BJ (cell line): ENCODE measurements around the gene NAA50. TPM values are rescaled to one million over a fixed set of nuclear protein-coding genes. Genes with fewer than 3 reads are reported as not detected.

ENCODE experiments used
- CTCF ChIA-PET: fragments of 350-600 bp; formaldehyde crosslinking; extraction: SDS; loops from one replicate; lab custom pipeline; 2021; ENCODE audit warnings: antibody characterized with exemption, inconsistent platforms; lab: Yijun Ruan, JAX
- POLR2A ChIA-PET: fragments of 300-600 bp; sonication (Branson Sonifier 250); formaldehyde crosslinking; extraction: SDS; loops from one replicate; lab custom pipeline; 2021; ENCODE audit warnings: antibody characterized with exemption; lab: Charles Lee
- DNase-seq: peaks from one replicate; pipeline ENCODE4 v3.0.0-alpha.2; 2011; ENCODE audit warnings: low read depth
- H3K27me3 ChIP-seq: 2 replicates; pipeline ENCODE4 v1.6.0; 2011; ENCODE audit warnings: low read length; ENCODE audit not compliant: control insufficient read depth, insufficient read depth
- H3K36me3 ChIP-seq: 2 replicates; pipeline ENCODE4 v1.5.1; 2011; ENCODE audit warnings: low read length; ENCODE audit not compliant: control insufficient read depth, insufficient read depth
- H3K4me3 ChIP-seq: 2 replicates; pipeline ENCODE4 v1.5.1; 2011; ENCODE audit warnings: low read depth, mild to moderate bottlenecking, control low read depth, low read length
- polyA minus RNA-seq: library from RNA; depleted of rRNA, polyadenylated mRNA; stranded (reverse); fragments of >200 nt; gene quantifications from 2 replicates; pipeline ENCODE4 v1.2.3, GENCODE V29; 2011; rRNA and poly(A)+ RNA removed
- polyA plus RNA-seq: library from polyadenylated mRNA; depleted of rRNA; stranded (reverse); fragments of >200 nt; gene quantifications from 2 replicates; pipeline ENCODE4 v1.2.3, GENCODE V29; 2011; rRNA removed
- TF ChIP-seq, protein P1 (sequence below): IDR thresholded peaks from 2 replicates; pipeline ENCODE4 v1.5.1; 2011; ENCODE audit warnings: low read depth, mild to moderate bottlenecking, control low read depth, inconsistent platforms, low read length, moderate library complexity; ENCODE audit not compliant: insufficient read depth

The NAA50 gene
- polyA plus RNA-seq (32.0 and 71.8 TPM in 2 replicates), polyA minus RNA-seq (18.7 and 19.8 TPM in 2 replicates)

- ChIA-PET CTCF (interaction anchor here (0.6 to 4.1 kb wide), 23 partner anchors 10 to 530 kb away, joined by 3 to 29 read pairs (median 3); partner anchors contain the start of gene GRAMD1C), POLR2A (interaction anchor here (0.6 to 0.7 kb wide), 4 partner anchors 87 to 647 kb away, joined by 3 to 15 read pairs (median 4); partner anchors contain the start of gene SPICE1)
- Histone ChIP-seq H3K4me3 (peak within 1 kb of the TSS; percentile 87), H3K27me3 (no peaks in the 10 kb centered on the region), H3K36me3 (no peaks in the 10 kb centered on the region)
- peak; percentile 54 for DNase-seq
- TF ChIP-seq, protein P1, sequence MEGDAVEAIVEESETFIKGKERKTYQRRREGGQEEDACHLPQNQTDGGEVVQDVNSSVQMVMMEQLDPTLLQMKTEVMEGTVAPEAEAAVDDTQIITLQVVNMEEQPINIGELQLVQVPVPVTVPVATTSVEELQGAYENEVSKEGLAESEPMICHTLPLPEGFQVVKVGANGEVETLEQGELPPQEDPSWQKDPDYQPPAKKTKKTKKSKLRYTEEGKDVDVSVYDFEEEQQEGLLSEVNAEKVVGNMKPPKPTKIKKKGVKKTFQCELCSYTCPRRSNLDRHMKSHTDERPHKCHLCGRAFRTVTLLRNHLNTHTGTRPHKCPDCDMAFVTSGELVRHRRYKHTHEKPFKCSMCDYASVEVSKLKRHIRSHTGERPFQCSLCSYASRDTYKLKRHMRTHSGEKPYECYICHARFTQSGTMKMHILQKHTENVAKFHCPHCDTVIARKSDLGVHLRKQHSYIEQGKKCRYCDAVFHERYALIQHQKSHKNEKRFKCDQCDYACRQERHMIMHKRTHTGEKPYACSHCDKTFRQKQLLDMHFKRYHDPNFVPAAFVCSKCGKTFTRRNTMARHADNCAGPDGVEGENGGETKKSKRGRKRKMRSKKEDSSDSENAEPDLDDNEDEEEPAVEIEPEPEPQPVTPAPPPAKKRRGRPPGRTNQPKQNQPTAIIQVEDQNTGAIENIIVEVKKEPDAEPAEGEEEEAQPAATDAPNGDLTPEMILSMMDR, result peak; percentile 53
Measured at GRCh38 chr3:113745756-113746547, at the start of gene NAA50. TSS of gene NAA50 (minus strand) at chr3:113746249. CDS start at chr3:113745949, 300 bp downstream.

- ChIA-PET CTCF (interaction anchor here (0.9 to 1.5 kb wide), 2 partner anchors 17 to 26 kb away, joined by 4 to 6 read pairs; no protein-coding TSS in a partner anchor), POLR2A (no interaction called here)
- Histone ChIP-seq H3K27me3 (no peaks in the 10 kb centered on the region), H3K36me3 (no peaks in the 10 kb centered on the region), H3K4me3 (no peak overlapping the region)
- TF ChIP-seq, protein P1, result no peak
- DNase-seq, result no peak
Measured at GRCh38 chr3:113795693-113796092, 49.6 kb upstream of the NAA50 start.

GRCh38 chr3:113794526-113794925, 48.5 kb upstream of the NAA50 start:
- TF ChIP-seq, protein P1, result no peak
- CTCF ChIA-PET, result interaction anchor here (1.2 kb wide), 1 partner anchor 50 kb away, joined by 4 read pairs; no protein-coding TSS in a partner anchor

DNA sequence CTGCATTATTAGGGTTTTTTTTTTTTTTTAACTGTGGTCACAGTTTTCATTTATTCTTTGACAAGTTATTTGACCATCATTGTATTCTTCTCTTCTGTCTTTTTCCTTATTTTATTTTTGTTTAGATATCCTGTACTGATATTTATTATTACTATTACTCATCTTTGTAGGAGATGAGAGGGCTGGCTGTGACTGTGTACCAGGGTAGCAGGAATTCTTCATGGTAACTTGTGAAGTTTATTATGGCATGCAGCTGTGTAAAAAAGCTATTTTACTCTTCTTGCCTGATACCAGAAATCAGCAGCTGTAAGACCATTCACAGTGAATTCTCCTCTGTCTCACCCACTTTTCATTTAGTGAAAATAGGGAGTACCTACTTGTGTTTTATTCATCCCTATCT, 45.3 kb upstream of the NAA50 start:
- TF ChIP-seq, protein P1, result no peak
- ChIA-PET POLR2A (no interaction called here), CTCF (interaction anchor here (1.3 kb wide), 1 partner anchor 47 kb away, joined by 8 read pairs; no protein-coding TSS in a partner anchor)
- DNase-seq, result no peak
- no peak overlapping the region for H3K4me3 ChIP-seq
- H3K27me3 ChIP-seq, result no peaks in the 10 kb centered on the region
- H3K36me3 ChIP-seq, result no peaks in the 10 kb centered on the region; the same call in 1 of the 2 replicates

More at GRCh38 chr3:113794526-113794925, 48.5 kb upstream of the NAA50 start:
- no peak overlapping the region for H3K4me3 ChIP-seq
- H3K36me3 ChIP-seq, result no peaks in the 10 kb centered on the region; the same call in 1 of the 2 replicates
- POLR2A ChIA-PET, result no interaction called here
- no peak for DNase-seq
- no peaks in the 10 kb centered on the region for H3K27me3 ChIP-seq

GRCh38 chr3:113783980-113784379, 37.9 kb upstream of the NAA50 start:
- Histone ChIP-seq H3K27me3 (no peaks in the 10 kb centered on the region), H3K4me3 (no peak overlapping the region), H3K36me3 (no peaks in the 10 kb centered on the region; the same call in 1 of the 2 replicates)
- ChIA-PET POLR2A (interaction anchor here (0.9 to 1.0 kb wide), 2 partner anchors 11 to 39 kb away, joined by 3 read pairs; no protein-coding TSS in a partner anchor), CTCF (interaction anchor here (0.6 to 2.3 kb wide), 2 partner anchors 39 to 70 kb away, joined by 3 to 7 read pairs; partner anchors contain the start of gene NAA50)
- TF ChIP-seq, protein P1, result no peak
- no peak for DNase-seq
